Measurements from ENCODE around the gene CASD1.

GRCh38 chr7:94477878-94478277, 31.7 kb upstream of the CASD1 start:
- TF ChIP-seq CTCF (conservative IDR thresholded peaks at IDR 0.05) (no peak), EZH2 (IDR thresholded peaks at IDR 0.05; ENCODE audit: low read depth) (no peak)

Measured in PC-9 (cell line).